ENCODE results near the gene CDK5RAP3.

The CDK5RAP3 gene

DNA sequence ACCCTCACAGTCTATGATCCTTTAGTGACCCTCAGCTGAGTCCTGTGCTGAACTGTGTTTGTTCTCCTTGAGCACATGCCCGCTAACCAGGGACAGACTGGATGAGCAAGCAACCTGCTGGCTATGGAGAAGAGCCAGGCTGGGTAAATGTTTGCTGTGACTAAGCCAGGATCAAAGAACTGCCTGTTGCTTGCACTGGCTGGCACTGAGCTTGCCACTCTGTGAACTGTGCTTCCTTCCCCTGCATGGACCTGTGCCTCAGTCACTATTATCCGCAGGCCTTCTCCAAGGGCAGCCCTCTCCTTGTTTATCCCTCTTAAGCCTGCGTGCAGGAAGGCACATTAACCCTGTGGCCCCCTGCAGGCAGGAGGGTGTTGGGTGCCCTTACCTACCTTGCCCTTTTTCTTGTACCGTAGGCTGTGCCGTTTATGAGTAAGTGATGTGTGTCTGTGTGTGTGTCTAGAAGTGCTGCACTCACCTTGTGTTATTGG, 22.2 kb upstream of the CDK5RAP3 start:
- DNase-seq (ENCODE audit: low spot score), result no peak

DNA sequence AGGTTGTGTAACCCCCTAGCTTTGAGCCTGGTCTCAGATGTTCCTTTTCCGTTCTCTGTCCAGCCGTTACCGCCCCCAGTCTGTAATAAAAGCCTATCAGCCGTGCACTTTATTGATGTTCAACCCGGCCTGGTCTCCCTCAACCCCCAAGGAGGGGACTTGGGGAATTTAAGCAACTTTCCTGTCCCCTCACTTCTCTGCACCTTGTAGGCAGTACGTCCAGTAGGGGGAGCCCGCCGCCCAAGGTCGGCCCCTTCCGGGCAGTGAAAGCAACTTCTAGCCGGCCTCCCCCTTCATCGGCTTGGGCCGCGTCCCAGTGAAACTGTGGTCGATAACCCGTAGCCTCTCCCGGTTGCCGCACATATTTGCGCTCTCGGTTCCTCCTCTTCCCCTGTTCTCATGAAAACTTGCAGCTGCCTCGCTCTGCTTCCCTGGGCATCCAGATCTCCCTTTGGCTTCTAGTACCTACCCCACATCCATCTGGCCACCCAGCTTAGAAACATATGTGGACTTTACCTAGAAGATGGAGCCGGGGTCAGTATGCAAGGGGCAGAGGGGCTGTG, 21.6 kb upstream of the CDK5RAP3 start:
- DNase-seq (ENCODE audit: low spot score), result peak; percentile 82

- DNase-seq (ENCODE audit: low spot score), result no peak
Observed at GRCh38 chr17:47949946-47950345, 21.0 kb upstream of the CDK5RAP3 start.

DNA sequence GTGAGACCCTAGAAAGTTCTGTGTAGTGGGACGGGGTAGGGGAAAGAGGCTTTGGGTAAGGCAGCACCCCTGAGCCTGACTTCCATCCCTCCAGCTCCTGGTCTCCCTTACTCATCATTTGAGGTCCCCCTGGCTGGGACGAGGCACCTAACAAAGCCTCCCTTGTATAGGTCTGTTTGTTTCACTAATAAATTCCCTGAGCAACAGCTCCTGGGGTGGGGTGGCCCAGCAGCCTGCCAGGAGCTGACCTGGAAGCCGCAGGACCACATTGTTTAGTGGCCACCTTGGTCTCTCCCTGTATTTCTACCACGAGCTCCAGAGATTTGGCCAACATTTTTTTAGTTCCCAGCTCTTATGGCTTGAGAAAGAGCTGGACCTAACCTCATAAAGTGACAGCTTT, 20.5 kb upstream of the CDK5RAP3 start:
- no peak for DNase-seq (ENCODE audit: low spot score)

- DNase-seq (ENCODE audit: low spot score), result no peak
Observed at GRCh38 chr17:47952171-47953021, 18.5 kb upstream of the CDK5RAP3 start.

DNA sequence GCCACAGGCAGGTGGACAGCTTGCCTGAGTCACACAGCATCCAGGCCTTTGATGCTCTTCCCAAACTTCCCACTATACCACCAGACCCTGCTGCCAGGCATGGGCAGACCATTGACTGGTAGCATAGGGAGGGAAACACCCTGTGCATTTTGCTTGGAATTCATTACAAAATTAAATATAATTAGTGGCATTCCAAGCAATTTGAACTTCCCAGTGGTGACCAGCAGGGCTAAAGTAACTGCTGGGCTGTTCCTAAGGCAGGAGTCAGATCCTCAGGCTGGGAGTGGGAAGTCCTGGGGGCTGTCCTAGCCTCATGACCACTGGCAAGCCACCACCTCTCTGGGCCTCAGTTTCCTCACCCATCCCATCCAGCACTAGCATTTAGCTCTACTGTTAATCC, 17.0 kb upstream of the CDK5RAP3 start:
- no peak for DNase-seq (ENCODE audit: low spot score)

DNA sequence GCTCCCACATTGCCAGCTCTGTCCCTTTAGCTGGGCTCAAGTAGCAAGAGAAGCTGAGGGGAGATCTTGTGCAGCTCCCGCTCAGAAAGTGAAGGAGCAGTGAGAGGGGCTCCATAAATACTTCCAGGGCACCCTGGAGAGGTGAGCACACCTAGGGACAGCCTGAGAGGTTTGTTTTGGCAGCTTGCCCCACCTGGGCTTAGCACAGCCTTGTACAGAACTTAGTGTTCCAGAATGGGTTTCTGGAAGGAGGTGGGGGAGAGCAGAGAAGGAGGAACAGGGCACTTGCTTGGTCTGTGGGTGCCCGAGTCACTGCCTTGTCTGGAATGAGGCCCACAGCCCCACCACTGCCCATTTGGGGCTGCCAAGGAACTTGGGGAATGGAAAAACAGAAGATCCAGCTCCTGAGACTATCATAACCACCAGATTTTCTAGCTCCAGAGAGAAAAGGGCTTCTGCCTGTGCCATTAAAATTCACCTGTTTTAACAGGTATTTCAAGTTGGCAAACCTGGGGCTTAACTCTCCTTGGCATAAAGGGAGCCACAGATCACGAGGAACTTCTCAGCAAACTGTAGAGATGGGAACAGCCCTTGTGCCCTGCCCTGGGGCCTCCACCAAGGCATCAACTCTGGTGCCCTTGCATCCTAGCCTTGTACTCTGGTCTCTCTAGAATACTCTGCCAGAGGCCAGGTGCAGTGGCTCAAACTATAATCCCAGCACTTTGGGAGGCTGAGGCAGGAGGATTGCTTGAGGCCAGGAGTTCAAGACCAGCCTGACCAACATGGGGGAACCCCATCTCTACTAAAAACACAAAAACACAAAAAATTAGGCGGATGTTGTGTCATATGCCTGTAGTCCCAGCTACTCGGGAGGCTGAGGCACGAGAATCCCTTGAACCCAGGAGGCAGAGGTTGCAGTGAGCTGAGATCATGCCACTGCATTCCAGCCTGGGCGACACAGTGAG, 15.1 kb upstream of the CDK5RAP3 start:
- DNase-seq (ENCODE audit: low spot score), result no peak

DNA sequence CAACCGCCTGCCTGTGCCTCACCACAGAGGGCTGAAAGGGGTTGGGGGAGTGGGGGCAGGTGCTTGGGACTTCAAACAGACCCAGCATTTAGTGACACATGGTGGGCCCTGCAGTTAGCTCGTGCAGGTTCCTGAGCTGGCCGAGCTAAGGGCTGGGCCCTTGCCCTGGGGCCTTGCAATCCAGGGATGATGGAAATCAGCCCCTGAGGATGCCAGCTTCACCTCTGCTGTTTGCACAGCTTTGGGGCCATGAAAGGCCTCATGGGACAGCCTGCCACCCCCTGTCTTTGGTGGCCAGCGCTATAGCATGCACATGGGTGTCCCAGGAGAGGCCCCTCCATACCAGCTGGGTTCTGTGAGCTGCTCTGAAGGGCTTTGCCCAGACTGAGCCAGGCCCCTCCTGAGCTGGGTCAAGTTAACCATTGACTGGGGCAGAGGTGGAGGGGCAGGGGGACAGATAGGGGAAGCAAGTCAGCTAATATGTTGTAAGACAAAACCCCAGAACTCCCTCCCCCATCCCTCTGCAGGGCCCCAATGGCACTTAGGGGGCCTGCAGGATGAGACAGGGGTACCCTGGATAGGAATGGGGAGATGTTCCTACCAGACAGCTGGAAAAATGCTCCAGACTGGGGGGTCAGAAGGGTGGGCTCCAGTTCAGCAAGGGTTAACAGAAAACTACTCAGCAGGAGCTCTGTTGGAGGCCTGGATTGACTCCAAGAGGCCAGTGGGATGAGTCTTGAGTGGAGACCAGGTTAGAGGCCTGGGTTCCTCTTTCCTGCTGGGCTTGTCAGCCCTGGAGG, 13.9 kb upstream of the CDK5RAP3 start:
- DNase-seq (ENCODE audit: low spot score), result no peak

DNA sequence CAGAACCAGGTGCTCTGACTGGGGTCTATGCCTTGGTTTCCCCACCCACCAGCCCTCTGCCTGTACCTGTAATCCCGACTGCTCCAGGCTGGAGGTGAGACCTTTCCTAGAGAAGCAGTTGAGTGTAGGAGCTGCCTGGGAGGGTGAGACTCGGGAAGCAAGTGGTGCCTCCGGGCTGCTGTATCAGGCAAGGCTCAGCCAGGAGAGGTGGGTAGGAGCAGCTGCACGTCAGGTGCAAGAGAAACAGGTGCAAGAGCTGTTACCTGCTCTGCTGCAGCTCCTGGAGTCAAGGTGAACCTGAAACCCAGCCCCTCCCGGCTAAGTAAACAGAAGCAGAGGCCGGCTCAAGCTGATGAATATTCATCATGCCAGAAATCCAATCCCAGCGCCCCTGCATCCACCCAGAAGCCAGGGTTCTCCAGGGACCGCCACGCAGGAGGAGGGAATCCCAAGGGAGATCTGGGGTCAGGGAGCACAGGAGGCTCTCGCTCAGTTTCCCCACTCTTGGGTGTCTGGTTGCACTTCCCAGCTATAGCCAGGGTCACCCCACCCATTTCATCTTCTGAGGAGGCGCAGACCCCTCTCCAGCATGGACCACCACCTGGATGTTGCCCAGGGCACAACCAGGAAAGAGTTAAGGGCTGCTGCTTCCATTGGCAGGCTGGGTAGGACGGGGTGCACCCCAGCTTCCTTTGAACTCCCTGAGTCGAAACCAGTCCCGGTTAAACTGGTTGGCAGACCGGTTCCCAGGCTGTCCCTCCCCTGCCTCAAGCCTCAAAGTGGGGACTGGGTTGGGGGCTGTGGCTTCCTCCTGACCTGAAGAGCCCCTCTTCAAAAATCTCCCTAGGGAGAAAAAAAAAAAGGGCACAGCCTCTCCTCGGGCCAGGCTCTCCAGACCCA, 13.1 kb upstream of the CDK5RAP3 start, which contains the start of gene PRR15L:
Gene PRR15L (minus strand): TSS at position 293 of the 900 bp plus-strand sequence. CDS start 4,649 bp downstream, outside the sequence.
- DNase-seq (ENCODE audit: low spot score), result no peak

DNA sequence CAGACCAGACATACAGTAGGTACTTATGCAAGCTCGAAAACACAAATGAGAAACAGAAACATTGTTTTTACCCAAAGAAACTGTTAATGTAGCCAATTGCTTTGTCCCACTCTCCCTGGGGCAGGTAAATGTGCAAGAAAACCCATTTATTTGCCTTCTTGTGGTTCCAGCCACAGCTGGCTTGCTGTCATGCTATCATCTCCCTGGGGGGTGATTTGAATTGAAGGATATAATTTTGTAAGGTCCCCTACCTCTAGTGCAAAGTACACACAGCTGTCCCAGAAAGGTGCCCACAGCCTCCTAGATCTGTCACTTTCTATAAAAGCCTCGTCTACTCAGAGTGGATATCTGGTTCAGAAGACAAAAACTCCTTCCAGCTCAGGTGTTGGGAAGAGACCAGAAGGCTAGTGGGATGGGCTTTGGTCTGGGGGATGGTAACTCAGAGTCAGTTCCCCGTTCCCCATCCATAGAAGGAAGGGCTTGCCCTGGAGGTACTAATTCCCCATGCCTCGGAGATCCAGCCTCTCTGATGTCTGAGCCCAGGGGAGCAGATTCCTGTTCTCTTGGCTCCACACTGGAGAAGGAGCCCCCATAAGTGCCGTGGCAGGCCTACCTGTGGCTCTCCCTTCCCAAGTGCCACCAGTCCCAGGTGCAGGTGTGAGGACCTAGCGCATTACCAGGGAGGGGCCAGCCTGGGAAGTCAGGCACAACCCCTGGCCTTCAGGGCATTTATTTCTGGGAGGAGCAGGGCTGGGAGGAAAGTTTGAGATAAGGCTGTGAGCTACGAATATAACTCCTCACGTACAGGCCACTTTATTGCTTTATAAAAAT, 10.9 kb upstream of the CDK5RAP3 start:
- DNase-seq (ENCODE audit: low spot score), result no peak

- DNase-seq (ENCODE audit: low spot score), result no peak
Observed at GRCh38 chr17:47961406-47961805, 9.5 kb upstream of the CDK5RAP3 start.

- no peak for DNase-seq (ENCODE audit: low spot score)
Observed at GRCh38 chr17:47962901-47963300, 8.0 kb upstream of the CDK5RAP3 start.

- no peak for DNase-seq (ENCODE audit: low spot score)
Observed at GRCh38 chr17:47964856-47965255, 6.1 kb upstream of the CDK5RAP3 start.

DNA sequence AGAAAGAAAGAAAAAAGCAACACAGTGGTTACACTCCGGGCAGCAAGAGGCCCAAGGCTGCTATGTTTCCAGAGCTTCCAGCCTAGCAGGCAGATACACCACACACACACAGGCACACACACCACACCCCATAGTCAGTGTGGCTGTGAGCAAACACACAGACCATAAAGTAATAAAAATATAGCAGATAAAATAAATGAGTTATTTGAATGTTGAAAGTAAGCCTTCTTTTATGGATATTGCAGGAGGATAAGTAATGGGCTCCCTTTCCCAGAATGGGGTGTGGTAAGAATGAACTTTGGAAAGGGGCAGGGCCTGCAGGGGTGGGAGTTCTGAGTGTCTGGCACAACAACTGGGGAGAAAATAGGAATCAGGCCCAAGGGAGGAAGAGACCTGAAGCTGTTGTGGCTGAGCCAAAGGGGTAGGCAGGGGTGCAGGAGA, 4.8 kb upstream of the CDK5RAP3 start:
- no peak for DNase-seq (ENCODE audit: low spot score)

DNA sequence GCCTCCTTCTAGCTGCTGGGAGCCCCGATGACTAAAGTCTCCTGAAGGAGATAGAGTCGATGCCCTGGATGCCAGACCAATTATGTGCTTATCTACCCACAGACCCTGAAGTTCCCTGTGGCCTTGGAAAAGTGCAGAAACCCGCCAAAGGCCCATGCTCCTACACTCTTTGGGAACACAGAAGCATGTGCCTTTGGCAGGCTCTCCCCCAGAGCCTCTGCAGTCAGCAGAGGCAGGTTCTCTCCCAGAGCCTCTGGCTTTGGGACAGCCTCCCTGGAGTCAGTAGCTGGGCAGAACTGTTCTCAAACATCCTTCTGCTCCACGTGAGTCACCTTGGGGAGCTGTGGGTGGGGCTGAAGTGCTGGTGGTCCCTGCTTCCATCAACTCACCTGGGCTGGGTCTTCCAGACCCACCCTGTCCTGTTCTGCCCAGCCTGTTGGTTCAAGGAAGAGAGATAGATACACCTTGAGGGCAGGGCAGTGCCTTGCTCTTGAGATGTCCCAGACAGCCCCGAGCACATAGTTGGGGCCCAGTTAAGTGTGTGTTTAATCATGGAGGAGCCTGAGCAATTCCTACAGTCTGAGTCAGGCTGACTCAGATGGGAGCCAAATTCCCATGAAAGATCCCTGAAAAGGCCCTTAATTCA, 3.2 kb upstream of the CDK5RAP3 start:
- no peak for DNase-seq (ENCODE audit: low spot score)

DNA sequence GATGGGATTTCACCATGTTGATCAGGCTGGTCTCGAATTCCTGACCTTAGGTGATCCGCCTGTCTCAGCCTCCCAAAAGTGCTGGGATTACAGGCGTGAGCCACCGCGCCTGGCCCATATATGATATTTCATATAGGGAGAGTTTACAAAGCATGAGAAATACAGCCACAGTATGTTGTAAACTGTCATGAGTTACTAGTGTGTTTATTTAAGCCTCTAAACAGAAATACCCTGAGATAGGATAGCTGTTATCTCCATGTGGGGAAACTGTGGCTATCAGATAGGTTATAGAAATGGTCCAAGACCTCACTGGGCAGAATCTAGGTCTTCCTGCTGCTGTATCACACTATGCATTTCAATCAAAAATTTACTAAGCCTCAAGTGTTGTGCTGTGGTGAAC, 2.1 kb upstream of the CDK5RAP3 start:
- no peak for DNase-seq (ENCODE audit: low spot score)

DNA sequence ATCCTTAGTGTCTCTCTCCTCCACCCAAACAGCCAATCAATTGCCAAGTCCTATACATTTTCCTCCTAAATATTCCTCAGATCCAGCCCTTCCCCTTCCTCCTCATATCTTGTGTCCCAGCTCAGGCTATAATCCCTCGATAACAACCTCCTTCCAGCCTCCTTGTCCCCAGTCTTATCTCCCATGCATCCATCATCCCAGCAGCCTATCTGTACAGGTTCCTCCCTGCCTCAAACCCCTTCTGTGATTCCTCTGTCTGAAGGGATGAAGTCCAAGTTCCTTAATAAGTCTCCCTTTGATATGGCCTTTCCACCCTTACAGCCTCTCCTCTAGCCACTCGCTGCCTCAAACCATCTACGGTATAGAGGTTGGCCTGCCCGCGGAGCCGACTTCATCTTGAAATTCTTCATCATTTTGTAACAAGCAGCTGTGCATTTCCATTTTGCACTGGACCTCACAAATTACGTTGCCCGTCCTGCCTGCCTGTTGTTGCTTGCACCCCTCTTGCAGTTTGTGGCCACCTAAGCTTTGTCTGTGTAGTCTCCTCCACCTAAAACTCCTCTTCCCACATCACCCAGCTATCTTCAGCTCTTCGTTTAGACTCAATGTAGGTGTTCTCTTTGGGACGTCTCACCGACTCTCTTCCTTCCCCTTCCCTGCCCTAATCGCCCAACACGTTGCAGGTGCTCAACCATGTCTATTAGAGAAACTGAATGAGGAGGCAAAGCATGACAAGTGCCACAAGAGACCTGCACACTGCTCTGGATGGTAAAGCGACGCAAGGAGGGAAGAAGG, 786 bp upstream of the CDK5RAP3 start:
- no peak for DNase-seq (ENCODE audit: low spot score)

GRCh38 chr17:47973541-47973940, 2.6 kb downstream of the CDK5RAP3 start:
- no peak for DNase-seq (ENCODE audit: low spot score)
